ENCODE data around the gene TENT4B.
"Not testable (repeated sequence)": the region's sequence is repeated elsewhere in the genome, so short reads cannot be mapped to it uniquely, and the experiment has no call there.

The TENT4B gene

GRCh38 chr16:50166511-50167500, 13.7 kb downstream of the TENT4B start:
- no peak for DNase-seq (ENCODE audit: low read depth)
- TF ChIP-seq, protein P1, sequence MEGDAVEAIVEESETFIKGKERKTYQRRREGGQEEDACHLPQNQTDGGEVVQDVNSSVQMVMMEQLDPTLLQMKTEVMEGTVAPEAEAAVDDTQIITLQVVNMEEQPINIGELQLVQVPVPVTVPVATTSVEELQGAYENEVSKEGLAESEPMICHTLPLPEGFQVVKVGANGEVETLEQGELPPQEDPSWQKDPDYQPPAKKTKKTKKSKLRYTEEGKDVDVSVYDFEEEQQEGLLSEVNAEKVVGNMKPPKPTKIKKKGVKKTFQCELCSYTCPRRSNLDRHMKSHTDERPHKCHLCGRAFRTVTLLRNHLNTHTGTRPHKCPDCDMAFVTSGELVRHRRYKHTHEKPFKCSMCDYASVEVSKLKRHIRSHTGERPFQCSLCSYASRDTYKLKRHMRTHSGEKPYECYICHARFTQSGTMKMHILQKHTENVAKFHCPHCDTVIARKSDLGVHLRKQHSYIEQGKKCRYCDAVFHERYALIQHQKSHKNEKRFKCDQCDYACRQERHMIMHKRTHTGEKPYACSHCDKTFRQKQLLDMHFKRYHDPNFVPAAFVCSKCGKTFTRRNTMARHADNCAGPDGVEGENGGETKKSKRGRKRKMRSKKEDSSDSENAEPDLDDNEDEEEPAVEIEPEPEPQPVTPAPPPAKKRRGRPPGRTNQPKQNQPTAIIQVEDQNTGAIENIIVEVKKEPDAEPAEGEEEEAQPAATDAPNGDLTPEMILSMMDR (conservative IDR thresholded peaks at IDR 0.05; ENCODE audit: low read depth, low read length): no peak
- no peak overlapping the region for H3K4me3 ChIP-seq (ENCODE audit: low read depth, low read length)

GRCh38 chr16:50167556-50167955, 14.4 kb downstream of the TENT4B start:
- TF ChIP-seq, protein P1 (conservative IDR thresholded peaks at IDR 0.05; ENCODE audit: low read depth, low read length): no peak
- no peak overlapping the region for H3K4me3 ChIP-seq (ENCODE audit: low read depth, low read length)
- no peak for DNase-seq (ENCODE audit: low read depth)

- TF ChIP-seq, protein P1 (conservative IDR thresholded peaks at IDR 0.05; ENCODE audit: low read depth, low read length): no peak
- no peak for DNase-seq (ENCODE audit: low read depth)
- no peak overlapping the region for H3K4me3 ChIP-seq (ENCODE audit: low read depth, low read length)
Observed at GRCh38 chr16:50169555-50170096, 16.5 kb downstream of the TENT4B start.

DNA sequence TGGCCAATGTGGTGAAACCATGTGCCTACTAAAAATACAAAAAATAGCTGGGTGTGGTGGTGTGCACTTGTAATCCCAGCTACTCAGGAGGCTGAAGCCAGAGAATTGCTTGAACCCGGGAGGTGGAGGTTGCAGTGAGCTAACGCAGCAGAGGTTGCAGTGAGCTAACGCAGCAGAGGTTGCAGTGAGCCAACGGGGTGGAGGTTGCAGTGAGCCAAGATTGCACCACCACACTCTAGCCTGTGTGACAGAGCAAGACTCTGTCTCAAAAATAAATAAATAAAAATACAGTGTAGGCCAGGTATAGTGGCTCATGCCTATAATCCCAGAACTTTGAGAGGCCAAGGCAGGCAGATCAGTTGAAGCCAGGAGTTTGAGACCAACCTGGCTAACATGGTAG, 18.7 kb downstream of the TENT4B start:
- not testable (repeated sequence) for H3K4me3 ChIP-seq (ENCODE audit: low read depth, low read length); DNase-seq (ENCODE audit: low read depth)

DNA sequence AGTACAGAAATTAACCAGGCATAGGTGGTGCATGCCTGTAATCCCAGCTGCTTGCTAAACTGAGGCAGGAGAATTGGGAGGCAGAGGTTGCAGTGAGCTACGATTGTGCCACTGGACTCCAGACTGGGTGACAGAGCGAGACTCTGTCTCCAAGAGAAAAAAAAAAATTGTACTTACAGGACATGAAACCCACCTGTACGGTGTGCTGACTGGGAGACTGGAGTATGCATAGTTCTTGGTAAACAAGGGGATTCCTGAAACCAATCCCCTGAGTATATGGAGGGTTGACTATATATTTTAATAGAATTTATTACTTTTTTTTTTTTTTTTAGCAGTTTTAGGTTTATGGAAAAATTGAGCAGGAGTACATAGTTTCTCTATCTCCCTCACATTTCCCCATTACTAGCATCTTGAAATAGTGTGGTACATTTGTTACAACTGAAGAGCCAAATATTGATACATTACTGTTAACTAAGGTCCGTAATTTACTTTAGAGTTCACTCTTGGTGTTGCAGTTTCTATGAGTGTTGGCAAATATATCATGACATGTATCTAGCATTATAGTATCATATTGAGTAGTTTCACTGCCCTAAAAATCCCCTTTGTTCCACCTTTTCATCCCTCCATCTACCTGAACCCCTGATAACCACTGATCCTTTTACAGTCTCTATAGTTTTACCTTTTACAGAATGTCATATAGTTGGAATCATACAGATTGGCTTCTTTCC, 19.3 kb downstream of the TENT4B start:
- TF ChIP-seq, protein P1 (conservative IDR thresholded peaks at IDR 0.05; ENCODE audit: low read depth, low read length): no peak
- DNase-seq (ENCODE audit: low read depth): no peak

GRCh38 chr16:50173316-50173715, 20.2 kb downstream of the TENT4B start:
- H3K4me3 ChIP-seq (ENCODE audit: low read depth, low read length): no peak overlapping the region
- TF ChIP-seq, protein P1 (conservative IDR thresholded peaks at IDR 0.05; ENCODE audit: low read depth, low read length): no peak
- DNase-seq (ENCODE audit: low read depth): no peak

More for the DNA sequence above, 19.3 kb downstream of the TENT4B start:
- no peak overlapping the region for H3K4me3 ChIP-seq (ENCODE audit: low read depth, low read length)

DNA sequence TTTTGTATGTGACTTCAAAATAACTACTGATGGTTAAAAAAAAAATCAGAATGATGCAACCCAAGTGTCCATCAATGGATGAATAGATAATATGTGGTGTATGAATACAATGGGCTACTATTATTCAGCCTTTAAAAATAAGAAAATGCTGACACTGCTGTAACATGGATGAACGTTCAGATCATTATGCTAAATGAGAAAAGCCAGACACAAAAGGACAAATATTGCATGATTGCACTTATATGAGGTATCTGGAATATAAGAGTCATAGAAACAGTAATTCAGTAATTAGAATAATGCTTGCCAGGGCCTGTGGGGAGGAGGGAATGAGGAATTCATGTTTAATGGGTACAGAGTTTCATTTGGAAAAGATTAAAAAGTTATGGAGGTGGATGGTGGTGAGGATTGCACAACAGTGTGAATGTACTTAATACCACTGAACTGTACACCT, 25.4 kb downstream of the TENT4B start:
- H3K4me3 ChIP-seq (ENCODE audit: low read depth, low read length): no peak overlapping the region
- DNase-seq (ENCODE audit: low read depth): no peak
- TF ChIP-seq, protein P1 (conservative IDR thresholded peaks at IDR 0.05; ENCODE audit: low read depth, low read length): no peak

Data from choroid plexus epithelial cell (primary cell).